Measurements from ENCODE around the gene S100PBP. TPM values are rescaled to one million over a fixed set of nuclear protein-coding genes. Genes with fewer than 3 reads are reported as not detected.

The S100PBP gene
- total RNA-seq, 1 experiment from 2014 or later, result 61.1 TPM

DNA sequence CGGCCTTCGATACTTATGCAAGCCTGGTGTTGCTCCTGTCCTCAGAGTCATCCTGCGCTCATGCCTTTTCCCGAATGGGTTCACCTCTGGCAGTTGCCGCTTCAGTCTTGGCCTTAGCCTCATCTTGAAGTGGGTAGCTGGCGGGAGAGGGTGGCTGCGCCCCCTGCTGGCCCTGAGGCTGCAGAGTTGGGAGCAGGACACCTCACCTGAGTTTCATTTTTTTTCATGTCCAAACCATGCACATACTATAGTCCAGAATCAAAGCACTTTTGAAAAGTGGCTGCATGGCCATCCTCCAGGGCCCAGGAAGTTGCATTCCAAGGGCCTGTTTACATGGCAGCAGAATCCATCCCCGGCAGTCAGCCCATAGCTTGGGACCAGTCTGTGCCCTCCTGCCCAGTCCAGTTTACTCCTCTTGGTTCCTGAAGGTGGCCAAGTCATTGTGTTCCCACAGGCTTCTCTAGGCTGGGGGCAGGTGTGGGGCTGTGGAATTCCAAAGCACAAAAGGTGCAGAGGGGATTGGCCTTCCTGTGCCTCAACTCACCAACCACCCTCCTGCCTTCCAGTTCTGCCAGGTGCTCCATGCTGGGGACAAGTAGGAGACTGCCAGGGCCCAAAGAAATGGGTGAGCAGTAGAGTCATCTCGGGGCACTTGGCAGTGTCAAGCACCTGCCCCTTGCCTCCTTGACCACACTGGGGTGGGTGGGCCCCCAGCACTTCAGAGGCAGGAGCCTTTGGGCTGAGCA is 44.3 kb upstream of the S100PBP start:
- Mint-ChIP-seq H3K36me3 (ENCODE audit: insufficient read depth, unreplicated experiment) (peaks cover 90% of the 10 kb centered on the region), H3K27ac (ENCODE audit: unreplicated experiment) (peak overlapping the region; percentile 79), H3K4me1 (ENCODE audit: low read depth, unreplicated experiment) (peaks cover 35% of the 10 kb centered on the region), H3K27me3 (ENCODE audit: unreplicated experiment) (no peaks in the 10 kb centered on the region), H3K9me3 (ENCODE audit: low read depth, unreplicated experiment) (no peaks in the 10 kb centered on the region), H3K4me3 (ENCODE audit: low read depth, unreplicated experiment) (peak overlapping the region; percentile 38)
- no TSS peak for BruUV-seq (replicated peaks)
- TF ChIP-seq, protein P1, sequence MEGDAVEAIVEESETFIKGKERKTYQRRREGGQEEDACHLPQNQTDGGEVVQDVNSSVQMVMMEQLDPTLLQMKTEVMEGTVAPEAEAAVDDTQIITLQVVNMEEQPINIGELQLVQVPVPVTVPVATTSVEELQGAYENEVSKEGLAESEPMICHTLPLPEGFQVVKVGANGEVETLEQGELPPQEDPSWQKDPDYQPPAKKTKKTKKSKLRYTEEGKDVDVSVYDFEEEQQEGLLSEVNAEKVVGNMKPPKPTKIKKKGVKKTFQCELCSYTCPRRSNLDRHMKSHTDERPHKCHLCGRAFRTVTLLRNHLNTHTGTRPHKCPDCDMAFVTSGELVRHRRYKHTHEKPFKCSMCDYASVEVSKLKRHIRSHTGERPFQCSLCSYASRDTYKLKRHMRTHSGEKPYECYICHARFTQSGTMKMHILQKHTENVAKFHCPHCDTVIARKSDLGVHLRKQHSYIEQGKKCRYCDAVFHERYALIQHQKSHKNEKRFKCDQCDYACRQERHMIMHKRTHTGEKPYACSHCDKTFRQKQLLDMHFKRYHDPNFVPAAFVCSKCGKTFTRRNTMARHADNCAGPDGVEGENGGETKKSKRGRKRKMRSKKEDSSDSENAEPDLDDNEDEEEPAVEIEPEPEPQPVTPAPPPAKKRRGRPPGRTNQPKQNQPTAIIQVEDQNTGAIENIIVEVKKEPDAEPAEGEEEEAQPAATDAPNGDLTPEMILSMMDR (IDR thresholded peaks at IDR 0.05; ENCODE audit: unreplicated experiment), result peak; percentile 93
- CTCF ChIA-PET, result interaction anchor here (0.6 to 8.9 kb wide), 10 partner anchors 12 to 371 kb away, joined by 3 to 102 read pairs (median 6); a partner anchor contains a TSS
- DNase-seq, result peak; percentile 90
- intact Hi-C loops (cut with micrococcal nuclease; ENCODE audit: unreplicated experiment), result loop anchor here (1.0 kb wide), 1 partner anchor 61 kb away; no protein-coding TSS in a partner anchor

DNA sequence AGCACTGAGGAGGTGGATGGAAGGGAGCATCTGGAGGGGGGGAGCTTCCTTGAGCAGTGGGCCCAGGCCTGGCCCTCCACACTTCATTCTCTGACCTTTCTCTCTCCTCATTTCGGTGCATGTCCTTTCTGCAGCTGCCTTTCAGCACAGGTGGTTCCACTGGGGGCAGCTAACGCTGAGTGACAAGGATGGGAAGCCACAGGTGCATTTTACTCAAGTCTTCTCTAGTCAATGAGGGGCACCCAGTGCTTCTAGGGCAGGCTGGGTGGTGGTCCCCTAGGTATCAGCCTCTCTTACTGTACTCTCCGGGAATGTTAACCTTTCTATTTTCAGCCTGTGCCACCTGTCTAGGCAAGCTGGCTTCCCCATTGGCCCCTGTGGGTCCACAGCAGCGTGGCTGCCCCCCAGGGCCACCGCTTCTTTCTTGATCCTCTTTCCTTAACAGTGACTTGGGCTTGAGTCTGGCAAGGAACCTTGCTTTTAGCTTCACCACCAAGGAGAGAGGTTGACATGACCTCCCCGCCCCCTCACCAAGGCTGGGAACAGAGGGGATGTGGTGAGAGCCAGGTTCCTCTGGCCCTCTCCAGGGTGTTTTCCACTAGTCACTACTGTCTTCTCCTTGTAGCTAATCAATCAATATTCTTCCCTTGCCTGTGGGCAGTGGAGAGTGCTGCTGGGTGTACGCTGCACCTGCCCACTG is 43.5 kb upstream of the S100PBP start:
- Mint-ChIP-seq H3K27ac (ENCODE audit: unreplicated experiment) (peak overlapping the region; percentile 79), H3K27me3 (ENCODE audit: unreplicated experiment) (no peaks in the 10 kb centered on the region), H3K9me3 (ENCODE audit: low read depth, unreplicated experiment) (no peaks in the 10 kb centered on the region), H3K4me3 (ENCODE audit: low read depth, unreplicated experiment) (peak overlapping the region; percentile 38), H3K4me1 (ENCODE audit: low read depth, unreplicated experiment) (peaks cover 33% of the 10 kb centered on the region), H3K36me3 (ENCODE audit: insufficient read depth, unreplicated experiment) (peaks cover 90% of the 10 kb centered on the region)
- no TSS peak for BruUV-seq (replicated peaks)
- intact Hi-C loops (cut with micrococcal nuclease; ENCODE audit: unreplicated experiment), result loop anchor here (1.0 kb wide), 1 partner anchor 62 kb away; no protein-coding TSS in a partner anchor
- no peak for DNase-seq
- TF ChIP-seq, protein P1 (IDR thresholded peaks at IDR 0.05; ENCODE audit: unreplicated experiment), result no peak
- CTCF ChIA-PET, result interaction anchor here (0.7 to 8.9 kb wide), 5 partner anchors 12 to 181 kb away, joined by 3 to 102 read pairs (median 8); a partner anchor contains a TSS

DNA sequence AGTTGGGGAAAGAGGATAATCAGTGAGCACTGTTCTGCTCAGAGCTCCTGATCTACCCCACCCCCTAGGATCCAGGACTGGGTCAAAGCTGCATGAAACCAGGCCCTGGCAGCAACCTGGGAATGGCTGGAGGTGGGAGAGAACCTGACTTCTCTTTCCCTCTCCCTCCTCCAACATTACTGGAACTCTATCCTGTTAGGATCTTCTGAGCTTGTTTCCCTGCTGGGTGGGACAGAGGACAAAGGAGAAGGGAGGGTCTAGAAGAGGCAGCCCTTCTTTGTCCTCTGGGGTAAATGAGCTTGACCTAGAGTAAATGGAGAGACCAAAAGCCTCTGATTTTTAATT is 43.0 kb upstream of the S100PBP start:
- no peak overlapping the region for H3K4me3 Mint-ChIP-seq (ENCODE audit: low read depth, unreplicated experiment)
- H3K27me3 Mint-ChIP-seq (ENCODE audit: unreplicated experiment), result no peaks in the 10 kb centered on the region
- intact Hi-C loops (cut with micrococcal nuclease; ENCODE audit: unreplicated experiment), result no loop called here
- H3K27ac Mint-ChIP-seq (ENCODE audit: unreplicated experiment), result peak overlapping the region; percentile 79
- TF ChIP-seq, protein P1 (IDR thresholded peaks at IDR 0.05; ENCODE audit: unreplicated experiment), result no peak
- DNase-seq, result no peak
- H3K36me3 Mint-ChIP-seq (ENCODE audit: insufficient read depth, unreplicated experiment), result peaks cover 90% of the 10 kb centered on the region
- H3K9me3 Mint-ChIP-seq (ENCODE audit: low read depth, unreplicated experiment), result no peaks in the 10 kb centered on the region
- CTCF ChIA-PET, result interaction anchor here (0.5 to 8.9 kb wide), 4 partner anchors 16 to 180 kb away, joined by 3 to 102 read pairs (median 6); a partner anchor contains a TSS
- TSS peak; percentile 36 for BruUV-seq (replicated peaks)
- peaks cover 29% of the 10 kb centered on the region for H3K4me1 Mint-ChIP-seq (ENCODE audit: low read depth, unreplicated experiment)

DNA sequence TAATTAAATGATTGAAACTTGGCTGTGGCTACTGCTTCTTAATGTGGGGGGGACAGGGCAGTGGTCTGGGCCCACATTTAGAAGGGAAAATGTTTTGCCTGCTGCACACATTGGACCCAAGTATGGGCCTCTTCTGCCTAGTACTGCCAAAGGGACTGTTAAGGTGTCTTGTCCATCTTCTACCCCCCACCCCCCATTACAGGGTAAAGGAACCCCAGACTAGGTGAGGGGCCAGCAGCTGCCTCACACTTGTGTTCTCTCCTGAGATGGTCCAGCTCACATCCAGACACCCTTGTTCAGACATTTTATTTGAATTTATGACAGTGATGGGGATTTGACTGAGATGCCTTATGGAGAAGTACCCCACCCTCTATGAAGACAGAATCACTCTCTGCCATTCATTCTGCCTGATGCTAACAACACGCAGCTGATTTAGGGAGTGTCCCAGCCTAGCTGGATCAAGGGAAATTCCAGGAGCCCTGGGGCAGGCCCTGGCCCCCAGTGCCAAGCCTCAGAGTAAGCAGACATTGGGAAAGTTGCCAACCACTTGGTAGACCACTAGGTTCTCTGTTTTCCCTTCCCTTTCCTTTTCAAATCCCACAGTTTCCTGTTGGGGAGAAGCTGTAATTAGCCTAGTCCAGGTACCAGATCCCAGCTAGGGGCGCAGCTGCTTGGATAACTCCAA is 42.4 kb upstream of the S100PBP start:
- TF ChIP-seq, protein P1 (IDR thresholded peaks at IDR 0.05; ENCODE audit: unreplicated experiment), result no peak
- Mint-ChIP-seq H3K27me3 (ENCODE audit: unreplicated experiment) (no peaks in the 10 kb centered on the region), H3K4me1 (ENCODE audit: low read depth, unreplicated experiment) (peaks cover 25% of the 10 kb centered on the region), H3K9me3 (ENCODE audit: low read depth, unreplicated experiment) (no peaks in the 10 kb centered on the region), H3K36me3 (ENCODE audit: insufficient read depth, unreplicated experiment) (peaks cover 88% of the 10 kb centered on the region), H3K4me3 (ENCODE audit: low read depth, unreplicated experiment) (no peak overlapping the region), H3K27ac (ENCODE audit: unreplicated experiment) (peak overlapping the region; percentile 73)
- TSS peak; percentile 88 for BruUV-seq (replicated peaks)
- peak; percentile 57 for DNase-seq
- intact Hi-C loops (cut with micrococcal nuclease; ENCODE audit: unreplicated experiment), result no loop called here
- CTCF ChIA-PET, result interaction anchor here (0.5 to 8.9 kb wide), 2 partner anchors 15 to 62 kb away, joined by 3 to 102 read pairs; no protein-coding TSS in a partner anchor

Data from Calu3 (cell line).